Measurements from ENCODE around the gene AOC1.

DNA sequence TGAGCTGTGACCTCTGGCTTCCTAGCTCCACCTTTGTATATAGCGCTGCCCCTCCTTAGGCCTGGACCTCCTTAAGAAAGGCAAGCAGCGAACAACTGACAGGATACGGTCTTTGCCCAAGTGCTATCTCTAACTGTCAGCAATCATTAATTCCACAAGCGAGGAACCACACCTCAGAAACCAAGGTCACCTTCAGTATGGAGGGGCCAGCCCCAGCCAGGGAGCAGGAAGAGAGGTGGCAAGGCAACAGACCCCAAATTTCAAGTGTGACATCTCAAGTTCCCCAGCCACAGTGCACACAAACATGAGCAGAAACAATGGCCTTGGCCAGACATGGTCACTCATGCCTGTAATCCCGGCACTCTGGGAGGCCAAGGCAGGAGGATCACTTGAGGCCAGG, 4.8 kb upstream of the AOC1 start:
- TF ChIP-seq, protein P1, sequence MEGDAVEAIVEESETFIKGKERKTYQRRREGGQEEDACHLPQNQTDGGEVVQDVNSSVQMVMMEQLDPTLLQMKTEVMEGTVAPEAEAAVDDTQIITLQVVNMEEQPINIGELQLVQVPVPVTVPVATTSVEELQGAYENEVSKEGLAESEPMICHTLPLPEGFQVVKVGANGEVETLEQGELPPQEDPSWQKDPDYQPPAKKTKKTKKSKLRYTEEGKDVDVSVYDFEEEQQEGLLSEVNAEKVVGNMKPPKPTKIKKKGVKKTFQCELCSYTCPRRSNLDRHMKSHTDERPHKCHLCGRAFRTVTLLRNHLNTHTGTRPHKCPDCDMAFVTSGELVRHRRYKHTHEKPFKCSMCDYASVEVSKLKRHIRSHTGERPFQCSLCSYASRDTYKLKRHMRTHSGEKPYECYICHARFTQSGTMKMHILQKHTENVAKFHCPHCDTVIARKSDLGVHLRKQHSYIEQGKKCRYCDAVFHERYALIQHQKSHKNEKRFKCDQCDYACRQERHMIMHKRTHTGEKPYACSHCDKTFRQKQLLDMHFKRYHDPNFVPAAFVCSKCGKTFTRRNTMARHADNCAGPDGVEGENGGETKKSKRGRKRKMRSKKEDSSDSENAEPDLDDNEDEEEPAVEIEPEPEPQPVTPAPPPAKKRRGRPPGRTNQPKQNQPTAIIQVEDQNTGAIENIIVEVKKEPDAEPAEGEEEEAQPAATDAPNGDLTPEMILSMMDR (conservative IDR thresholded peaks at IDR 0.05; ENCODE audit: low read depth, low read length): no peak
- TF ChIP-seq EZH2 (IDR thresholded peaks at IDR 0.05; ENCODE audit: borderline replicate concordance, low read depth, low read length, poor library complexity, severe bottlenecking): no peak

Measured in A673 (cell line).